Left colon (tissue), 2 donors: Measurements from ENCODE around the gene KRTAP3-3. TPM values are rescaled to one million over a fixed set of nuclear protein-coding genes. Genes with fewer than 3 reads are reported as not detected.
A peak's percentile ranks its signal among the peaks of the same experiment; 100 is the strongest.
"Not testable (repeated sequence)": the region's sequence is repeated elsewhere in the genome, so short reads cannot be mapped to it uniquely, and the experiment has no call there.

Experiments used
- ATAC-seq: fragments of 200-7000 bp; cut with Tn5 transposase; one replicate; pipeline ENCODE4 v1.9.1; 2020; ENCODE audit warnings: mild to moderate bottlenecking, moderate library complexity
- DNase-seq, 2 donors: peaks; one replicate each; pipeline ENCODE4 v3.0.0-alpha.2; 2020
- intact Hi-C, 2 donors: fragments of 100-400 bp; cut with DNase I in 1 of 2; cut with micrococcal nuclease in 1 of 2; formaldehyde crosslinking; loops; one replicate each; pipeline versions ENCODE4 v1.11.2 to v1.14.0; 2022; cut with DNase I, micrococcal nuclease
- total RNA-seq, 2 donors: library from RNA; stranded (reverse); fragmentation: NEBNext Ultra II Directional; extraction: Animal tissue kit (Norgen Biotek cat#: 25700); gene quantifications; one replicate each; pipeline ENCODE4 v1.2.1, GENCODE V29; 2021
- donor health status: DM: no; HTN: no; CAD: no.
- donor health status: DM: yes; HTN: yes; CAD: no.

Gene KRTAP3-3
- total RNA-seq, 2 donors from 2014 or later, result not detected

- intact Hi-C loops, result no loop called here
- DNase-seq (no peak), ATAC-seq (no peak)
Observed at GRCh38 chr17:41009936-41010335, 16.0 kb upstream of the KRTAP3-3 start.

GRCh38 chr17:41009301-41009760 is 15.4 kb upstream of the KRTAP3-3 start:
- intact Hi-C loops, result no loop called here
- no peak for ATAC-seq
- no peak for DNase-seq

GRCh38 chr17:41008811-41009210 is 14.8 kb upstream of the KRTAP3-3 start, which contains the start of gene KRTAP3-1:
Gene KRTAP3-1, minus strand, starts transcription at chr17:41009128. Its CDS starts 54 bp downstream, at chr17:41009074.
- DNase-seq (no peak), ATAC-seq (no peak)
- intact Hi-C loops, result no loop called here

- ATAC-seq (no peak), DNase-seq (no peak)
- intact Hi-C loops, result no loop called here
Observed at GRCh38 chr17:41004397-41004796, 10.4 kb upstream of the KRTAP3-3 start.

- no peak for ATAC-seq
- DNase-seq, result no peak
- intact Hi-C loops, result no loop called here
Observed at GRCh38 chr17:41003926-41004325, 10.0 kb upstream of the KRTAP3-3 start.

- no peak for DNase-seq
- intact Hi-C loops, result no loop called here
- ATAC-seq, result no peak
Observed at GRCh38 chr17:41002814-41003213, 8.8 kb upstream of the KRTAP3-3 start.

- intact Hi-C loops, result no loop called here
Observed at GRCh38 chr17:41001795-41002194, 7.8 kb upstream of the KRTAP3-3 start.

GRCh38 chr17:40999563-40999962 is 5.6 kb upstream of the KRTAP3-3 start, which contains the start of gene KRTAP3-2:
Gene KRTAP3-2, minus strand, starts transcription at chr17:40999906. Its CDS starts 53 bp downstream, at chr17:40999853.
- intact Hi-C loops, DNase-seq, ATAC-seq: not testable (repeated sequence)

More at GRCh38 chr17:41001795-41002194, 7.8 kb upstream of the KRTAP3-3 start:
- ATAC-seq, result no peak
- no peak for DNase-seq

GRCh38 chr17:40997361-40997760 is 3.4 kb upstream of the KRTAP3-3 start:
- intact Hi-C loops, result no loop called here
- DNase-seq (no peak), ATAC-seq (no peak)

GRCh38 chr17:40996829-40997228 is 2.9 kb upstream of the KRTAP3-3 start:
- ATAC-seq (no peak), DNase-seq (no peak)
- intact Hi-C loops, result no loop called here

- DNase-seq (no peak), ATAC-seq (no peak)
- intact Hi-C loops, result no loop called here
Observed at GRCh38 chr17:40995116-40995515, 1.2 kb upstream of the KRTAP3-3 start.

GRCh38 chr17:40993084-40993483 is 880 bp downstream of the KRTAP3-3 start:
- ATAC-seq, result no peak
- intact Hi-C loops, result no loop called here
- no peak for DNase-seq

GRCh38 chr17:40992666-40993065 is 1.3 kb downstream of the KRTAP3-3 start:
- intact Hi-C loops, result no loop called here
- ATAC-seq (peak; percentile 65), DNase-seq (no peak)

- intact Hi-C loops, result no loop called here
- no peak for ATAC-seq
- DNase-seq, result no peak
Observed at GRCh38 chr17:40986920-40987319, 7.0 kb downstream of the KRTAP3-3 start.

- ATAC-seq, result no peak
- no peak for DNase-seq
- intact Hi-C loops, result no loop called here
Observed at GRCh38 chr17:40984226-40984625, 9.7 kb downstream of the KRTAP3-3 start, which contains the start of gene KRT40. Gene KRT40, minus strand, starts transcription at chr17:40984326. Its CDS starts 53 bp downstream, at chr17:40984273.

GRCh38 chr17:40981115-40981514 is 12.8 kb downstream of the KRTAP3-3 start:
- no peak for DNase-seq
- intact Hi-C loops, result no loop called here
- no peak for ATAC-seq

GRCh38 chr17:40980596-40980995 is 13.4 kb downstream of the KRTAP3-3 start:
- DNase-seq (no peak), ATAC-seq (no peak)
- intact Hi-C loops, result no loop called here

- intact Hi-C loops, result no loop called here
- ATAC-seq (no peak), DNase-seq (no peak)
Observed at GRCh38 chr17:40980117-40980516, 13.8 kb downstream of the KRTAP3-3 start.

- DNase-seq (no peak), ATAC-seq (no peak)
- intact Hi-C loops, result no loop called here
Observed at GRCh38 chr17:40978575-40979151, 15.3 kb downstream of the KRTAP3-3 start.

- intact Hi-C loops, result no loop called here
- ATAC-seq (no peak), DNase-seq (no peak)
Observed at GRCh38 chr17:40975516-40975915, 18.4 kb downstream of the KRTAP3-3 start.

- ATAC-seq (no peak), DNase-seq (no peak)
- intact Hi-C loops, result no loop called here
Observed at GRCh38 chr17:40974366-40974765, 19.6 kb downstream of the KRTAP3-3 start.
